GM19099 (cell line): ENCODE results near the gene CKMT2.

Source experiments
- POLR2A ChIP-seq: IDR thresholded peaks from 3 replicates; pipeline ENCODE4 v1.6.1; 2011; ENCODE audit warnings: low read depth; ENCODE audit not compliant: insufficient read length; ENCODE audit errors: extremely low read depth

The CKMT2 gene

GRCh38 chr5:81207009-81207408 is 26.1 kb upstream of the CKMT2 start:
- no peak for TF ChIP-seq POLR2A

DNA sequence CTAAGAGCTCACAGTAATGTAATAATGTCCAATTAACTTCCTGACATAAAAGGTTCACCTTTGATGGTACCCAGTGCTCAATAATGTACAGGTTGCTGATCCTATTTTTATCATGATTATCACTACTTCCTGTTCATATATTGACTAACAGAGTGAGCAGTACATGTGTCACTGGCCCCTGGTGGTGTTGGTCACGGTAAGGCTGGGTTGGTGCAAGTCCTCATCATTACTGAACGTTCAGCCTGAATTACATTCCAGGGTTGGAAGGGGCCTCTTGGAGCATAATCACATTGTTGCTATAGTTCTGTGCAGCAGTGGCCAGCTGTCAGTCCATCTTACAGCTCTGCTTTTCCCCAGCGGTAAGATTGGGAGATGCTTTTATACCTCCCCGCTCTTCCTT is 24.2 kb upstream of the CKMT2 start:
- TF ChIP-seq POLR2A, result no peak

- TF ChIP-seq POLR2A, result no peak
These were observed 23.7 kb upstream of the CKMT2 start for GRCh38 chr5:81209386-81209785.

- no peak for TF ChIP-seq POLR2A
These were observed 23.1 kb upstream of the CKMT2 start for GRCh38 chr5:81209869-81210493.

GRCh38 chr5:81212211-81212751 is 20.8 kb upstream of the CKMT2 start:
- TF ChIP-seq POLR2A, result no peak

- no peak for TF ChIP-seq POLR2A
These were observed 20.1 kb upstream of the CKMT2 start for GRCh38 chr5:81213070-81213469.

- no peak for TF ChIP-seq POLR2A
These were observed 18.3 kb upstream of the CKMT2 start for GRCh38 chr5:81214848-81215247.

GRCh38 chr5:81216152-81216551 is 17.0 kb upstream of the CKMT2 start:
- TF ChIP-seq POLR2A, result no peak

GRCh38 chr5:81219389-81219788 is 13.7 kb upstream of the CKMT2 start:
- no peak for TF ChIP-seq POLR2A

GRCh38 chr5:81222285-81222684 is 10.8 kb upstream of the CKMT2 start:
- TF ChIP-seq POLR2A, result no peak

GRCh38 chr5:81225463-81225862 is 7.7 kb upstream of the CKMT2 start:
- no peak for TF ChIP-seq POLR2A

- TF ChIP-seq POLR2A, result no peak
These were observed 6.8 kb upstream of the CKMT2 start for GRCh38 chr5:81226286-81226685.

DNA sequence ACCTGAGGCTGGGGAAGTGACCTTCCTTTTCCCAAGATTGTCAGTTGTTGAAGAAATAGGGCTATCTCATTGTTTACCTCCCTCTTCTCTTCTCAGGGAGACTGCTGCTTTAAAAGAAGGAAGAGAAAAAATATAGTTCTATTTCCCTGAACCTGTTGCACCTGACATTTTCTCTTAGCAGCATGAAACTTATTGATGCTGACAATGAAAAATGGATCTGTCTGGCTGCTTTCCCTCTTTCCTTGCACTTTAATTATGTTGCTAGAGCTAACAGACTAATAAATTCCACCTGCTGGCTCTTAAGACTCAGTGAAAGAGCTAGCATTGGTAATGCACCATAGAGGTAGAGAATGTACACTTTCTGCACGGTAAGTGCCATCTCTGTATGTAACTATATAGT is 6.2 kb upstream of the CKMT2 start:
- no peak for TF ChIP-seq POLR2A

DNA sequence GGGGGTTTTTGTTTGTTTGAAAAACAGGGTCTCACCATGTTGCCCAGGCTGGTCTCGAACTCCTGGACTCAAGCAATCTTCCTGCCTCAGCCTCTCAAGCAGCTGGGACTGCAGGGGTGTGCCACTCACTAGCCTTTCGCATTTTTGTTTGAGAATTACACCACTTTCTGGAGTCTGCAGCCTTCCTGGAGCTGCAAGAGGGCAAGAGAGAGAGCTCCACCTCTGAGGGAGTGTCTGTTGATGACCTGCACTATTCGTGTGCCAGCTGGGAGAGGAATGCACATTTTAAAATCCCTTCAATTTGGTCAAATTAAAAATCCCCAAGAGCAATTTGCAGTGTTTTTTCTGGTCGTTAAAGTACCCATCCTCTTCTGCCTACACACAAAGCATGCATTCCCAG is 5.0 kb upstream of the CKMT2 start:
- no peak for TF ChIP-seq POLR2A

DNA sequence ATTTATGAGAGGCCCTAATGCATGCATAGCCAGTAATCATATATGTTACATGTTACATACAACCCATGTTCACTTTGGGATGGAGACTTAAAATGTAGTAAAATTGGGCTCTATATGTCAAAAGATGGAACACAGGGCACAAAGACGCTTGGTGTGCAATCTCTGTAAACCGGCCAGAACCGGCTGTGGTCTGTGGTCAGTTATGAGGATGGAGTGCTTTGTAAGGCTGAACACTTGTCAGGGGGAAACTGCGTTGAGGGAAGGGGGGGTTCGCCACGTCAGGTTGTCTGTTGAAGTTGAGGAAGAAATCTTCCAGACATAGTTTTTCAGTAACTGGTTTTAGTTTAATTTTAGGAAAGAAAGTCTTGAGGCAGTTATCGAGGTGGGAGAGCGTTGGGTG is 2.7 kb upstream of the CKMT2 start:
- no peak for TF ChIP-seq POLR2A

GRCh38 chr5:81232464-81233079 is 550 bp upstream of the CKMT2 start:
- TF ChIP-seq POLR2A, result no peak
